Measurements from ENCODE around the gene MRPS35.

GRCh38 chr12:27805238-27805637 is 94.6 kb downstream of the MRPS35 start:
- no peak for TF ChIP-seq PRDM15 (CRISPR knock-in tag; IDR thresholded peaks at IDR 0.05)
- TF ChIP-seq TEAD4 (CRISPR knock-in tag; IDR thresholded peaks at IDR 0.05) = no peak
- TF ChIP-seq NR3C1 (CRISPR knock-in tag; conservative IDR thresholded peaks at IDR 0.05; ENCODE audit: low read depth) = no peak
- TF ChIP-seq SP1 (CRISPR knock-in tag; conservative IDR thresholded peaks at IDR 0.05) = no peak
- TF ChIP-seq IRF1 (CRISPR knock-in tag; IDR thresholded peaks at IDR 0.05) = no peak
- no peak for TF ChIP-seq CTCF (IDR thresholded peaks at IDR 0.05)
- TF ChIP-seq CREB1 (CRISPR knock-in tag; IDR thresholded peaks at IDR 0.05) = no peak
- no peak for TF ChIP-seq JUN (CRISPR knock-in tag; IDR thresholded peaks at IDR 0.05)
- TF ChIP-seq ELF4 (CRISPR knock-in tag; IDR thresholded peaks at IDR 0.05; ENCODE audit: low read depth) = no peak

Data from WTC11 (cell line).